Aorta (tissue), 5 donors: ENCODE measurements around the gene DNAH6. TPM values are rescaled to one million over a fixed set of nuclear protein-coding genes. Genes with fewer than 3 reads are reported as not detected.
"Not testable (repeated sequence)": the region's sequence is repeated elsewhere in the genome, so short reads cannot be mapped to it uniquely, and the experiment has no call there.

ENCODE experiments used
- ATAC-seq: fragments of 200-7000 bp; cut with Tn5 transposase; one replicate; pipeline ENCODE4 v1.9.1; 2022; ENCODE audit warnings: moderate library complexity; ENCODE audit not compliant: low FRiP score
- DNase-seq, 2 donors: peaks; one replicate each; pipeline ENCODE4 v3.0.0-alpha.2; 2020
- H3K27ac ChIP-seq, 2 donors: one replicate each; pipeline ENCODE4 v1.5.1; 2013; ENCODE audit warnings: low read length in 2 of 2, mild to moderate bottlenecking in 2 of 2, moderate library complexity in 2 of 2, control low read depth in 1 of 2, inconsistent platforms in 1 of 2, low read depth in 1 of 2
- H3K27me3 ChIP-seq, 2 donors: one replicate each; pipeline ENCODE4 v1.6.1; 2013; ENCODE audit warnings: control low read depth in 1 of 2, low read length in 1 of 2, mild to moderate bottlenecking in 1 of 2, moderate library complexity in 1 of 2; ENCODE audit not compliant: insufficient read depth in 2 of 2, control insufficient read depth in 1 of 2
- H3K36me3 ChIP-seq, 2 donors: one replicate each; pipeline ENCODE4 v1.6.1; 2013; ENCODE audit warnings: control low read depth in 1 of 2, low read length in 1 of 2, mild to moderate bottlenecking in 1 of 2; ENCODE audit not compliant: insufficient read depth in 2 of 2, control insufficient read depth in 1 of 2
- H3K4me1 ChIP-seq, 2 donors: one replicate each; pipeline ENCODE4 v1.6.1; 2013; ENCODE audit warnings: low read length in 2 of 2, control low read depth in 1 of 2, mild to moderate bottlenecking in 1 of 2, moderate library complexity in 1 of 2; ENCODE audit not compliant: insufficient read depth in 2 of 2, control insufficient read depth in 1 of 2
- H3K4me3 ChIP-seq, 2 donors: one replicate each; pipeline ENCODE4 v1.5.1; 2013; ENCODE audit warnings: low read length in 2 of 2, control low read depth in 1 of 2, mild to moderate bottlenecking in 1 of 2
- H3K9me3 ChIP-seq: one replicate; pipeline ENCODE4 v1.6.1; 2013; ENCODE audit warnings: mild to moderate bottlenecking, low read length; ENCODE audit not compliant: control insufficient read depth
- WGBS, 2 donors: extraction: QIAGEN DNeasy Blood & Tissue Kit; methylation state at CpG; one replicate each; pipeline ENCODE4 v1.1.7; 2013; 5-methylcytosine and 5-hydroxymethylcytosine counted together
- intact Hi-C, 2 donors: fragments of 100-400 bp; cut with DNase I; formaldehyde crosslinking; loops; one replicate each; pipeline versions ENCODE4 v1.14.2 to v1.15.0; 2022
- long read RNA-seq, 2 donors: library from polyadenylated mRNA; unstranded; transcript quantifications; one replicate each; pipeline ENCODE4 v2.0.0, GENCODE V29; 2020 to 2021
- polyA plus RNA-seq, 2 donors: library from polyadenylated mRNA; stranded (reverse); fragments of 200-250 nt; gene quantifications; one replicate each; pipeline ENCODE4 v1.2.3, GENCODE V29; 2013
- total RNA-seq, 2 donors: library from RNA; stranded (reverse); fragmentation: NEBNext Ultra II Directional; extraction: Animal tissue kit (Norgen Biotek cat#: 25700); gene quantifications; one replicate each; pipeline ENCODE4 v1.2.1, GENCODE V29; 2021
- donor health status: healthy with polysubstance abuse.
- donor health status: Bipolar disorder and iron deficiency.
- donor health status: DM: no; HTN: no; CAD: no.
- donor health status: DM: no; HTN: no; CAD: no.
- donor health status: DM: yes; HTN: yes; CAD: no.

Gene DNAH6
- total RNA-seq (under 1 TPM; 0.42 to 0.78 TPM), polyA plus RNA-seq (1 to 10 TPM in 1 of 2 donors, under 1 TPM in 1; 0.08 to 5.0 TPM)
- long read RNA-seq, donor 1, partial matches to known transcripts, result 1 of 3 reads
- long read RNA-seq, donor 1, other reads (novel, unspliced or antisense), result 2 of 3 reads
- long read RNA-seq, donor 2, result 0 reads

GRCh38 chr2:84516234-84516986, at the start of gene DNAH6:
DNAH6 (plus strand) TSS chr2:84516498; CDS start chr2:84517827, 1,329 bp downstream.
- no peaks in the 10 kb centered on the region for H3K36me3 ChIP-seq
- no peaks in the 10 kb centered on the region for H3K27me3 ChIP-seq
- ATAC-seq, result peak; percentile 98
- no peaks in the 10 kb centered on the region for H3K4me1 ChIP-seq
- 11 to 12% methylated on average over 31 of the region's 31 CpGs for WGBS, 2 donors
- H3K27ac ChIP-seq, result no peak within 1 kb of the TSS
- peak within 1 kb of the TSS in 1 of 2 donors; percentile 11 for H3K4me3 ChIP-seq
- intact Hi-C loops, result no loop called here
- peak; percentile 94 to 96 for DNase-seq
- no peaks in the 10 kb centered on the region for H3K9me3 ChIP-seq

GRCh38 chr2:84467389-84467788, 48.9 kb upstream of the DNAH6 start:
- intact Hi-C loops, result no loop called here
- Histone ChIP-seq H3K9me3 (peaks cover 2% of the 10 kb centered on the region), H3K27ac (no peak overlapping the region), H3K27me3 (no peaks in the 10 kb centered on the region), H3K4me1 (no peaks in the 10 kb centered on the region), H3K4me3 (no peak overlapping the region), H3K36me3 (no peaks in the 10 kb centered on the region)
- 92 to 96% methylated on average over 1 of the region's 1 CpG for WGBS, 2 donors
- no peak for ATAC-seq
- DNase-seq, result no peak

DNA sequence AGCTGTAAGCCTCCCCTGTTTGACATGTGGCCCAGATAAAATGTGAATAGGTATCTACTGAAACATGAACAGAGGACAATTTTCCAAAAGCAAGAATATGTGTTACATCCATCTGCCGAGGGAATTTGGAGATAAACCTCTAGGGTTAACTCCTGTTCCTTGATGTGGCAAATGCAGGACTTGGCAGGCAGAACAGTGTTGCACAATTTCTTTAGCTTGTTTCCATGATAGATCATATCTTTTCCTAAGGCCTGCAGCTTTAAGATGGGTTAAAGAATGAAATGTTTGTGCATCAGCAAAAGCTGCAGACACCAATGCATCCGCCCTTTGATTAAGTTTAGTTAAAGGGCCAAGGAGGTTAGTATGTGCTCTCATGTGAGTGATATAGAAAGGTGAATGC, 43.9 kb upstream of the DNAH6 start:
- H3K36me3 ChIP-seq, H3K4me1 ChIP-seq, H3K4me3 ChIP-seq, H3K9me3 ChIP-seq, intact Hi-C loops, H3K27me3 ChIP-seq, DNase-seq, ATAC-seq, H3K27ac ChIP-seq: not testable (repeated sequence)
- WGBS, 2 donors, result 73 to 76% methylated on average over 2 of the region's 2 CpGs

DNA sequence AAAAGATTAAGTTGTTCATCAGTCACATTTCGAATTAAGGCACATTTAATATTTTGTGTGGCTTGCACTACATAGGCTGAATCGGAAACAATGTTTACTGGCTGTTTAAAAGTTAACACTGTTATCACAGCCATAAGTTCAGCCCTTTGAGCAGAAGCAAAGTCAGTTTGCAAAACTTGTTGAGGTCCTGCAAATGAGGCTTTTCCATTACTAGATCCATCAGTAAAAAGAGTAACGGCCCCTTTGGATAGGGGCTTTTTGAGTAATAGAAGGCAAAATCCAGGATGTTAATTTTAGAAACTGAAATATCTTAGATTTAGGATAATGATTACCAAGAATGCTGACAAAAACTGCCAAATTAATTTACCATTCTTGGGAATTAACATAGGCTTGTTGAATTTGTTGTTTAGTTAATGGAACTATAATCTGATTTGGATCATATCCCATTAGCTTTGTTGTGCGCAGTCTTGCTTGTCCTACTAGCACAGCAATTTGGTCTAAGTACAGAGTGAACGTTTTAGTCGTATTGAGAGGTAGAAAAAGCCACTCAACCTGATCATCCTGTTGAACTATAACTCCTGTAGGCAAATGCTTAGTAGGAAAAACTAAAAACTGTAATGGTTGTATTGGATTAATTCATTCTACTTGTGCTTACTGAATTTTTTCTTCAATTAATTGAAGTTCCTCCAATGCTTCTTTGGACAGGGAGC, 43.3 kb upstream of the DNAH6 start:
- H3K27ac ChIP-seq, result no peak overlapping the region
- peaks cover 2% of the 10 kb centered on the region for H3K9me3 ChIP-seq
- no peaks in the 10 kb centered on the region for H3K36me3 ChIP-seq
- DNase-seq, result no peak
- no peak overlapping the region for H3K4me3 ChIP-seq
- 81 to 83% methylated on average over 6 of the region's 6 CpGs for WGBS, 2 donors
- intact Hi-C loops, result no loop called here
- ATAC-seq, result no peak
- H3K27me3 ChIP-seq, result no peaks in the 10 kb centered on the region
- H3K4me1 ChIP-seq, result no peaks in the 10 kb centered on the region

GRCh38 chr2:84474176-84474575, 42.1 kb upstream of the DNAH6 start:
- 55 to 67% methylated on average over 4 of the region's 4 CpGs for WGBS, 2 donors
- Histone ChIP-seq H3K27ac (no peak overlapping the region), H3K9me3 (peaks cover 2% of the 10 kb centered on the region), H3K27me3 (no peaks in the 10 kb centered on the region), H3K36me3 (no peaks in the 10 kb centered on the region), H3K4me1 (no peaks in the 10 kb centered on the region), H3K4me3 (no peak overlapping the region)
- DNase-seq (no peak), ATAC-seq (no peak)
- intact Hi-C loops, result no loop called here

GRCh38 chr2:84477886-84478285, 38.4 kb upstream of the DNAH6 start:
- no peaks in the 10 kb centered on the region for H3K4me1 ChIP-seq
- WGBS, 2 donors, result 72 to 82% methylated on average over 1 of the region's 1 CpG
- no peak for DNase-seq
- H3K4me3 ChIP-seq, result no peak overlapping the region
- ATAC-seq, result no peak
- no peaks in the 10 kb centered on the region for H3K36me3 ChIP-seq
- H3K27ac ChIP-seq, result no peak overlapping the region
- H3K9me3 ChIP-seq, result no peaks in the 10 kb centered on the region
- no peaks in the 10 kb centered on the region for H3K27me3 ChIP-seq
- intact Hi-C loops, result no loop called here

DNA sequence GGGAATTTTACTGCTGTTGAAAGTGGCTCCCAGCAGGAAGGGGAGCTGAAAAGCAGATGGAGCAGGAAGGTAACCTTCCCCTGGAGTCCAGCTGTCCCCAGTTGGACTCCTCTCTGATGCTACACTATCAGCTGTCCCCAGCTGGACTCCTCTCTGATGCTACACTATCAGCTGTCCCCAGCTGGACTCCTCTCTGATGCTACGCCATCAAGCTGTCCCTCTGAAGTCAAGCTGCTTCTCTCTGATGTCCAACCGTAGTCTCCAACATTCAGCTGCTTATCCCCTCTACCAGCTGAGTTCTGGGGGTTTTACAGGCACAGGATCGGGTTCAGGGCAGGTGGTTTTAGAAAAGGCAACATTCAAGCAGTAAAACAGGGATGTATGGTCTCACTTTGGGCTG, 37.4 kb upstream of the DNAH6 start:
- Histone ChIP-seq H3K27ac (no peak overlapping the region), H3K4me3 (no peak overlapping the region), H3K36me3 (no peaks in the 10 kb centered on the region), H3K9me3 (no peaks in the 10 kb centered on the region), H3K27me3 (no peaks in the 10 kb centered on the region), H3K4me1 (no peaks in the 10 kb centered on the region)
- intact Hi-C loops, result no loop called here
- WGBS, 2 donors, result 85% methylated on average over 3 of the region's 3 CpGs
- DNase-seq, result no peak
- ATAC-seq, result no peak

GRCh38 chr2:84481702-84482101, 34.6 kb upstream of the DNAH6 start:
- ATAC-seq (no peak), DNase-seq (no peak)
- Histone ChIP-seq H3K27me3 (no peaks in the 10 kb centered on the region), H3K4me3 (no peak overlapping the region), H3K4me1 (no peaks in the 10 kb centered on the region), H3K36me3 (no peaks in the 10 kb centered on the region), H3K9me3 (no peaks in the 10 kb centered on the region), H3K27ac (no peak overlapping the region)
- intact Hi-C loops, result no loop called here
- 48 to 50% methylated on average over 5 of the region's 5 CpGs for WGBS, 2 donors

DNA sequence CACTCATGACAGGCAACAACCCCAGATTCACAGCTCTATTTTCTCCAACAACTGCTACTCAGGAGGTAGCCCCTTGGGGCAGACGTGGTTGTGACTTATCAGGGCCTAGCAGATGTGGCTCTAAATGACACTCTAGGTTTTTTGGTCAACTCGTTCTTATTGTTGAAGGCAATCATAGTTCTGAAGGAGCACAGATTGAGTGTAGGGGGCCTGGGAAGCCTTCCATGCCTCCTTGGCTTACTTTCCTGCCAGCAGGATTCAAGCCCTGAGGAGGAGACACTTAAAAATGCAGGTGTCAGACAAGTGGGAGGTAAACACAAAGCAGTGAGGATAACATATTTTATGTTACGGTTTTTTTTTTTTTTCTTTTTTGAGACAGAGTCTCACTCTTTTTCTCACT, 33.7 kb upstream of the DNAH6 start:
- WGBS, 2 donors, result 60 to 67% methylated on average over 3 of the region's 3 CpGs
- no peak for ATAC-seq

More for the DNA sequence above, 33.7 kb upstream of the DNAH6 start:
- DNase-seq, result no peak
- Histone ChIP-seq H3K36me3 (no peaks in the 10 kb centered on the region), H3K9me3 (no peaks in the 10 kb centered on the region), H3K4me1 (no peaks in the 10 kb centered on the region), H3K27me3 (no peaks in the 10 kb centered on the region), H3K4me3 (no peak overlapping the region), H3K27ac (no peak overlapping the region)
- intact Hi-C loops, result no loop called here
